Cortex of kidney (tissue), 1 donor: ENCODE measurements around the gene SAMHD1.
"Not testable (repeated sequence)": the region's sequence is repeated elsewhere in the genome, so short reads cannot be mapped to it uniquely, and the experiment has no call there.

ENCODE experiments used
- DNase-seq: peaks from one replicate; lab custom pipeline; 2025; lab: John Stamatoyannopoulos, UW

The SAMHD1 gene

DNA sequence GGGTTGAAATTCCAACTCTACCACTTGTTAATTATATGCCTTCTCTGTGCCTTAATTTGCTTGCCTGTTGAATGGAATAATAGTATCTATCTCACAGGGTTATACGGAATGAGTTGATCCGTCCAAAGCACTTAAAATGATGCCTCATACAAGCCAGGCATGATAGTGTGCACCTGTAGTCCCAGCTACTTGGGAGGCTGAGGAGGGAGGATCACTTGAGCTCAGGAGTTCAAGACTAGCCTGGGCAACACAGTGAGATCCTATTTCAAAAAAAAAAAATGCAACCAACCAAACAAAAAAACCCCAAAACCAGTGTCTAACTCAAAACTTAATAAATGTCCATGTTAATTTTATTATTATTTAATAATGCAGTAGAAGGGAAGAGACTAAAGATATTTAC lies 35.3 kb downstream of the SAMHD1 start:
- DNase-seq, result no peak

DNA sequence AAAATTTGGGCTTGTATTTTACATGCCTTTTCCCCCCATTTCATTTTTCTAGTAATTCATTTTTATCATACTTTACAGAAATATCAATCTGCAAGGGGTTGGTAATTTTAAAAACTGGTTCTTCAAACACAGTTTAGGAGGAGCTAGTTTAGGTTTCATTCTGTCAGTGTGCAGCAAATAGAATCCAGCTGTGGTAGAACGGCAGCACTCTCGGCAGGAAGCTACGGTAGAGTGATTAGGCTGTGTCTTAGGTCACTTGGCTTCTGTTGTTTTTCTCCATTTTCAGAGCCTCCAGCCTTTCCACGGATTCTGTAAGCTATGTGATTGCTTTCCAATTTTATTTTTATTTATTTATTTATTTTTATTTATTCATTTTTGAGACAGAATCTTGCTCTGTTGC lies 42.9 kb downstream of the SAMHD1 start:
- no peak for DNase-seq

- DNase-seq, result not testable (repeated sequence)
Measured at GRCh38 chr20:36906086-36906485, 45.4 kb downstream of the SAMHD1 start.

DNA sequence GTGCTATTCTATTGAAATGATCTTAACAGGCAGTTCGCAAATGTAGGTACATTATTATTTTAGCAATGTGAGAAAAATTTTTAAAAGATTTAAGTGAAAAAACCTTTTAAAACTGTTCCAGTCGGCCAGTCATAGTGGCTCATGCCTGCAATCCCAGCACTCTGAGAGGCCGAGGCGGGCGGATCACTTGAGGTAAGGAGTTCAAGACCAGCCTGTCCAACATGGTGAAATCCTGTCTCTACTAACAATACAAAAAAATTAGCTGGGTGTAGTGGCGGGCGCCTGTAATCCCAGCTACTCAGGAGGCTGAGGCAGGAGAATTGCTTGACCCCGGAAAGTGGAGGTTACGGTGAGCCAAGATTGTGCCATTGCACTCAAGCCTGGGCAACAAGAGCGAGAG lies 45.9 kb downstream of the SAMHD1 start:
- not testable (repeated sequence) for DNase-seq

DNA sequence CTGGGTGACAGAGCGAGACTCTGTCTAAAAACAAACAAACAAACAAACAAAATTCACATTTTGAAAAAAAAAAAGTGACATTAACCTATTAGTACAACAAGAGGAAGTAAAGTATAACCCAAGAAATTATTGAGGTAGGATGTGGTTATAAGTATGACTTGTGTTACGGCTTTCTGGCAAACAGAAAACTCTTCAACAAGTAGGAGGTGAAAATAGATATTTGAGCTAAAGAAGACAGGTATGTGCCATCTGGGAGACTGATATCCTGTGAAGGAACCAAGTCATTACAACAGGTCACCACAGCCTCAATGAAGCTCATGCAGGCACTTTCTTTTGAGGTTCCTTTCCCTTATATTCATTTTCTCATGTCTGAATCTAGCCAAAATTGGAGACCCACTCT lies 46.8 kb downstream of the SAMHD1 start:
- no peak for DNase-seq

- no peak for DNase-seq
Measured at GRCh38 chr20:36895036-36895435, 56.5 kb downstream of the SAMHD1 start.

DNA sequence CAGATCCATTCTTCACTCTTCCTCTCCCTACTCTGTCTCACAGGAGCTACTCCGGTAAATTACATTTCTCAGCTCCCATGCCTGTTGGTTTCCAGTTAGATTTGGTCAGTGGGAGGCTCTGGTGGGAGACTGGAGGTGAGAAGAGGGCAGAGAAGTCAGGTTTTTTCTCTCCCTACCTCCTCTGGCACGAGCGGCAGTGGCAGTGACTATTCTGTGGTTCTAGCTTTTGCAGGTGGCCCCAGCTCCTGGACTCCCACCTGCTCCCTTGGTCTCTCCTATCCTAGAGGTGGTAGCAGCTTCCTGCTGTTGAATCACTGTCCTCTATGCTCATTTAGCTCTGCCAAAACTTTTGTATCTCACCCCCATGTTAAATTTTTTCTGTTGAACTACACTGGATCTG lies 57.7 kb downstream of the SAMHD1 start:
- DNase-seq, result no peak

GRCh38 chr20:36891211-36891610 lies 60.3 kb downstream of the SAMHD1 start:
- DNase-seq, result no peak

DNA sequence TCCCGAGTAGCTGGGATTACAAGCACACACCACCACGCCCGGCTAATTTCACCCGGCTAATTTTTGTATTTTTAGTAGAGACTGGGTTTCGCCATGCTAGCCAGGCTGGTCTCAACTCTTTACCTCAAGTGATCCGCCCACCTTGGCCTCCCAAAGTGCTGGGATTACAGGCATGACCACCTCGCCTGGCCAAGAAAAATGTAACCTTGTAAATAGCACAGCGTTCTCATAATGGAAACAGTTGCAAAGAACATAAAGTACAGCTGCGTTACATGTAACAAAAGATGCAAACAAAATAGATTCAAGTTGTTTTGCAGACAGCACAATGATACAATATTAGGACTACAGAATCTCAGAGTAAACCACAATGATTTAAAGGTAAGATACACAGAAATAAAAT lies 60.9 kb downstream of the SAMHD1 start:
- no peak for DNase-seq

DNA sequence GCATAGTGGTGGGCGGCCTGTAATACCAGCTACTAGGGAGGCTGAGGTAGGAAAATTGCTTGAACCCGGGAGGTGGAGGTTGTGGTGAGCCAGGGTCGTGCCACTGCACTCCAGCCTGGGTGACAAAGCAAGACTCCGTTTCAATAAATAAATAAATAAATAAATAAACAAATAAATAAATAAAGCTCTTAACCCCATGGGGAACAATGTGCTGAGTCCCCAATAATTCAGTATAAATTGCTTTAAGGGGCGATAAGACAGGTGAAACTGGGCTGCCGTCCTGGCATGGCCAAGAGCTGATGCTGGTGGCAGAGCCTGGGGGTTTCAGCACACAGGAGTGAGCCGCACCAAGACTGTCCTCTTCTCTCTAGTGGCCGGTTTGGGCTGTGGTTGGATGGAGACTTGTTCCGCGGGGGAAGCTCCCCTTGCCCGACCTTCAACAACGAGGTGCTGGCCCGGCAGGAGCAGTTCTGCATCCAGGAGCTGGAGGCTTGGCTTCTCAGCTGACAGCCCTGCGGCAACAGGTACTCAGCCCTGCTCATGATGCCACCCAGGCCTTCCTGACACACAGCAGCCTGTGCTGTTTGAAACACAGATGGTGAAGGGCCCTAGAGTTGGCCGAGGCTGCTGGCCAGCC lies 62.5 kb downstream of the SAMHD1 start:
- DNase-seq, result no peak

DNA sequence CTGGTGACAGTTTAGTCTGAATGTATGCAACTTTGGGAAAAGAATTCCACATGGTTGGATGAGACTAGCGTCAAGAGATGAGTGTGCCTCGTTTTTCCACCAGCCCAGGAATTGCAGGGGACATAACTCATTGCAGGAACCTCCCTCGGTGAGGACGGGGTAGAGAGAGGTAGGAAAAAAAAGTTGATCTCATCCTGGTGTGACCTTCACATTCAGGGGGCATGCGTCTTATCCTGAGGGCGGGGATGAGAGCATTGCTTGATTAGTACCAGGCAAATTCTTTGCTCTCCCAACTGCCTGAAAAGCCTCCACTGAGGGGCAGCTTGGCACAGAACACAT lies 63.8 kb downstream of the SAMHD1 start:
- no peak for DNase-seq

GRCh38 chr20:36886859-36887751 lies 64.4 kb downstream of the SAMHD1 start:
- no peak for DNase-seq

DNA sequence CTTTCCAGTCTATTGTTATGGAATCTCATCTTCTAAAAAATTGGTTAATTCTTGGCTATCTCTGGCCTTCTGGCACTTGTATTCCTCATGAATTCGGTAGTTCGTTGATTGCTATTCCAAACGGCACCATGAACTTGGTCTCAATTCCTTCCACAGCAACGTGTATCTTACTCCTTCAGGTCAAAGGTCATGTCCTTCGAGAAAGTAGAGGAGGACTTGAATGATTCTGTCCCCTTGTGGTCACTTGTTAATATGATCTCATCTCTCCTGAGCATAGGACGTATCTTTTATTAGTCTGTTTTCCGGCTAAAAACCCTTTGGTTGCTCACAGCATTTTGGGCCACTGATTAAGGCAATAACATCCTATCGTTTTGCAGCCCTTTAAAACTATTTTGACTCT lies 66.2 kb downstream of the SAMHD1 start:
- no peak for DNase-seq

DNA sequence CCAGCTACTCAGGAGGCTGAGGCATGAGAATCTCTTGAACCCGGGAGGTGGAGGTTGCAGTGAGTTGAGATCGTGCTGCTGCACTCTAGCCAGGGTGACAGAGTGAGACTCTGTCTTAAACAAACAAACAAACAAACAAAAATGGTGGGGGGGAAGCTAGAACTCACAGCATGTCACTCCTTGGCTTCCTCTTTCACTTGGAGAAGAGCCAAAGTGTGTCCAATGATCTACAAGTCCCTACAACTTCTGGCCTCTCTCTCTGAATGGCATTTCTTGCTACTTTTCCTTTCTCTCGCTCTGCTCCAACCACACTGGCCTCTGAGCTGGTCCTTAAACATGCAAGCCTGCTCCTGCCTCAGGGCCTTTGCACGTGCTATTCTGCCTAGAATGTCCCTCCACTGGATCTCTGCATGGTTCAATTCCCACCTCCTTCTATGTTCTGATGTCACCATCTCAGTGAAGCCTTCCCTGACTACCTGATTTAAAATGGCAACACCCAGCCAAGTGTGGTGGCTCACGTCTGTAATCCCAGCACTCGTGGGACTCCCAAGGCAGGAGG lies 67.5 kb downstream of the SAMHD1 start:
- DNase-seq, result no peak

DNA sequence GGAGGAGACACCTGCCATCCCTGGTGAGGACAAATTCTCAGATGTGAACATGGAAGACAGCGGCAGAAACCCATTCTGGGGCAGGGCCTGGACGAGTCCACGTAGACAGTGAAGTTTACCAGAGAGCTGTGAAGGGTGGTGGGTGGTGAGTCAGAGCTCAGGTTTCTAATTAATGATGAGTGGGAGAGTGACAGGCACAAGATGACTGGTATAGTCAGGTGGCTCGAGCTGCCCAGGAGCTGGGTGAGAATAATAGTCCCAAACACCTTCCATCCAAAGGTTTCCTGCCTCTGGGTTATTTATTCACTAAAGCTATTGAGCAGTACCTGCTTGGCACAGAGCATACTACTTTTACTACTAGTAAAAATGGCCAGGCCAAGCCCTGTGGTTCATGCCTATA lies 69.6 kb downstream of the SAMHD1 start:
- DNase-seq, result no peak

- no peak for DNase-seq
Measured at GRCh38 chr20:36881331-36881730, 70.2 kb downstream of the SAMHD1 start.

- no peak for DNase-seq
Measured at GRCh38 chr20:36880741-36881250, 70.7 kb downstream of the SAMHD1 start.

- DNase-seq, result no peak
Measured at GRCh38 chr20:36878941-36879340, 72.6 kb downstream of the SAMHD1 start.

- no peak for DNase-seq
Measured at GRCh38 chr20:36876473-36876833, 75.1 kb downstream of the SAMHD1 start.

- DNase-seq, result no peak
Measured at GRCh38 chr20:36875702-36876472, 75.6 kb downstream of the SAMHD1 start, which contains the start of gene TLDC2. TLDC2 (plus strand) TSS chr20:36876138; CDS start chr20:36876175, 37 bp downstream.

DNA sequence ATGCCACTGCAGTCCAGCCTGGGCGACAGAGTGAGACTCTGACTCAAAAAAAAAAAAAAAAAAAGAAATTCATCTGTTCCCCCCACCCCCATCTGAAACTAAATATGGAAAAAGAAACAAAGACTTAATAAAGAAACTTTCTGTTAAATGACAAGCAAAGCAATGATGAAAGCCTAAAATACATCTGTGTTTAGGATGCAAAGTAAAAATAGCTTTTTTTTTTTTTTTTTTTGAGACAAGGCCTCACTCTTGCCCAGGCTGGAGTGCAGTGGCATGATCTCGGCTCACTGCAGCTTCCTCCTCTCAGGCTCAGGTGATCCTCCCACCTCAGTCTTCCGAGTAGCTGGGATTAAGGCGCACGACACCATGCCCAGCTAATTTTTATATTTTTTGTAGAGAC lies 76.4 kb downstream of the SAMHD1 start:
- DNase-seq, result not testable (repeated sequence)

DNA sequence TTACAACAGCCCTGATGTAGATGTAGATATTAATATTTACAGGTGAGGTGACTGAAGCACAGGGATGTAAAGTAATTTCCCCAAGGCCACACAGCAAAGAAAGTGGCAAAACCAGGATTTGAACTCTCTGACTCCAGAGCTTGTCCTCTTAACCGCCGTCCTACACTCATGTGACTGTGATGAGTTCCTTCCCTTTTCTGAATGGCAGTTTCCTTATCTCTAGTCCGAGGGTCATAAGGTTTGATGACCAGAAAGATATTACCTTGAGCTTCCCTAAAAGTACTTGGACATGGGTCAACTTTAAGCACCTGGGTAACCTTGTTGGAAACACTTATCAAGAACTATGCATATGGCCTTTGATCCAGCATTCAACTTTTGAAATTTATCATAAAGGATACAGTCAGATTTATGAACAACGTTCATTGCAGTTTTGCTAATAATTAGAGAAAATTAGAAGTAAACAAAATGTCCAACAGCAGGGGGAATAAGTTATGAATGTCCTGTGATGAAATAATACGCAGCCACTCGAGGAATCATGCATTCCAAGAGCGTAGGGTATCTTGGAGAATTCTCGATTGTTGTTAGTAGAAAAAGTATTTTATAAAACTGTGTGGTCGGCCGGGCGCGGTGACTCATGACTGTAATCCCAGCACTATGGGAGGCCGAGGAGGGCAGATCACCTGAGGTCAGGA lies 77.9 kb downstream of the SAMHD1 start:
- no peak for DNase-seq
